ENCODE results near the gene DCAF7. TPM values are rescaled to one million over a fixed set of nuclear protein-coding genes. Genes with fewer than 3 reads are reported as not detected.

Gene DCAF7
- total RNA-seq, 2 donors from 2014 or later, result 43.5 to 49.5 TPM

- no peak for ATAC-seq
- intact Hi-C loops (cut with DNase I), result no loop called here
- no peak for DNase-seq
These were observed 30.1 kb upstream of the DCAF7 start for GRCh38 chr17:63519972-63520882.

GRCh38 chr17:63523253-63523855 is 26.9 kb upstream of the DCAF7 start, which contains the start of gene KCNH6:
TSS of gene KCNH6 (plus strand) at chr17:63523358. CDS start at chr17:63523414, 56 bp downstream.
- intact Hi-C loops (cut with DNase I), result no loop called here
- DNase-seq (no peak), ATAC-seq (no peak)

GRCh38 chr17:63524051-63524450 is 26.2 kb upstream of the DCAF7 start:
- intact Hi-C loops (cut with DNase I), result no loop called here
- DNase-seq, result no peak
- no peak for ATAC-seq

- intact Hi-C loops (cut with DNase I), result no loop called here
- ATAC-seq (no peak), DNase-seq (no peak)
These were observed 24.9 kb upstream of the DCAF7 start for GRCh38 chr17:63525190-63525946.

GRCh38 chr17:63526861-63527260 is 23.4 kb upstream of the DCAF7 start:
- intact Hi-C loops (cut with DNase I), result no loop called here
- DNase-seq (no peak), ATAC-seq (no peak)

GRCh38 chr17:63528183-63528582 is 22.1 kb upstream of the DCAF7 start:
- ATAC-seq (no peak), DNase-seq (no peak)
- intact Hi-C loops (cut with DNase I), result no loop called here

- DNase-seq (no peak), ATAC-seq (peak; percentile 26 to 63)
- intact Hi-C loops (cut with DNase I), result no loop called here
These were observed 20.3 kb upstream of the DCAF7 start for GRCh38 chr17:63529711-63530556.

- no peak for ATAC-seq
- no peak for DNase-seq
- intact Hi-C loops (cut with DNase I), result no loop called here
These were observed 19.7 kb upstream of the DCAF7 start for GRCh38 chr17:63530557-63531021.

GRCh38 chr17:63531022-63531965 is 19.0 kb upstream of the DCAF7 start:
- intact Hi-C loops (cut with DNase I), result no loop called here
- DNase-seq (no peak), ATAC-seq (no peak)

- intact Hi-C loops (cut with DNase I), result no loop called here
- ATAC-seq (no peak), DNase-seq (no peak)
These were observed 16.7 kb upstream of the DCAF7 start for GRCh38 chr17:63533433-63534077.

- intact Hi-C loops (cut with DNase I), result no loop called here
- no peak for DNase-seq
- no peak for ATAC-seq
These were observed 16.2 kb upstream of the DCAF7 start for GRCh38 chr17:63534078-63534570.

- intact Hi-C loops (cut with DNase I), result no loop called here
- no peak for ATAC-seq
These were observed 15.3 kb upstream of the DCAF7 start for GRCh38 chr17:63534816-63535455.

GRCh38 chr17:63535640-63536039 is 14.6 kb upstream of the DCAF7 start:
- ATAC-seq (no peak), DNase-seq (no peak)
- intact Hi-C loops (cut with DNase I), result no loop called here

More at GRCh38 chr17:63534816-63535455, 15.3 kb upstream of the DCAF7 start:
- no peak for DNase-seq

GRCh38 chr17:63537001-63537400 is 13.3 kb upstream of the DCAF7 start:
- DNase-seq, result no peak
- ATAC-seq, result no peak
- intact Hi-C loops (cut with DNase I), result no loop called here

GRCh38 chr17:63537991-63538692 is 12.1 kb upstream of the DCAF7 start:
- intact Hi-C loops (cut with DNase I), result no loop called here
- DNase-seq, result no peak
- peak in 1 of 2 donors; percentile 18 for ATAC-seq
